Measurements from ENCODE around the gene TBX18.

The TBX18 gene

GRCh38 chr6:84764332-84765049 is at the start of gene TBX18:
TSS of gene TBX18 (minus strand) at chr6:84764598. CDS start at chr6:84764181, 417 bp downstream.
- peak; percentile 98 for DNase-seq

- DNase-seq = no peak
Observed at GRCh38 chr6:84811351-84811750, 47.0 kb upstream of the TBX18 start.

DNA sequence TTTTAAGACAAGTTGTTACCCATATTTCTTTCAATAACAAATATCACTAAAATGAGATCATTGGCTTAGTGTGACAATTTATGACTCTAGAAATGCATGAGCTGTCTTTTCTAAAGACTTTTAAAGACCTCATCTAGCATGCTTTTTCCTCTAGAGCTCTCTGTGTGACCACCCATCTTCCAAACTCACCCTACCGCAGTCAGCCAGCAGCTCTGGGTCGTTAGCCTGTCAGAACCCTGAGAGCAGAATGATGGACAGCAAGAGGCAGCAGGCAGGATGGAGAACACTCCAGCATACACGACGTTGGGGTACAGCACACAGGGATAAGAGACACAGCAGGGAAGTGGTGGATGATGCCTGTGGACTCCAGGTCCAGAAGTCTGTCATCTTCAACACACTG is 45.1 kb upstream of the TBX18 start:
- DNase-seq = peak; percentile 36

DNA sequence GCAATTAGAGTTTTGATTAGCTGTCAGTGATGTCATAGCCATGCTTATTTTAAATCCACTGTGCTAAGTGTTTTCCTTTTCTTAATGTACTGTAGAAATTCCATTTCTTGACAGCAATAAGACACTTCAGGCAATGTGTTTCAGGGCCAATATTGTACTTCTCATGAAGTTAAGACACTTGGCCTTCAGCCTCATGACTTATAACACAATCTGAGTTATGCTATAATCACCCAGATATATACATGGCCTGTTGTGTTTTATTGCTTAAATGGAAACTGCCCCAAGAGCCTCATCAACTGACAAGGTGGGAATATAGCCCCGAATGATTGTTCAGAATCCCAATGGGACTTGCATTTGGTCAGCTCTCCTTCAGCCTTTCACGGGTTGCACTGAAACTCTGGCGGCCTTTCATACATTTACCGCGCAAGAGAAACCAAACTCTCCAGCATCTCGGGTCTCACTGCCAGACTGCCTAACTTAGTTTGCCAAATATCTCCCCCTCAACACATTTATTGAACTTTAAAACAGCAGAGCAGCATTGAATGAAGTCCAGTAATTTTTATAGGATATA is 44.2 kb upstream of the TBX18 start:
- peak; percentile 82 for DNase-seq

DNA sequence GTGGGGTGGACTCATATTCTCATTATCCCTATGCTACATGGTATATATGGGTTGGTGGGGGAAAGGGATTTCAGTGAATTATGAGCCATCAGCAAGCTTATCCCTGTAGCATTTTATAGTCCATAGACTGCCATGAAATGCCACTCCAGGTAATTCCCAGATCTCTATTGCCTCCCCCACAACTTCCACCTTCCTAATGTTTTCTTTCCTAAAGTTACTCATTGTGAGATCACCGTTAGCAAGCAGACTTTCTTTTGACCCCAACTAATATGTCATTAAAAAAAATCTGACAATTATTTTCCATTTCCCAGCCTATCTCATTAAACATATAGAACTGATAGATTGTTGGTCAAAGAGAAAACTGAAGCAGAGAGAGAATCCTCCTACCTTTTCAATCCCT is 40.7 kb upstream of the TBX18 start:
- DNase-seq = no peak

DNA sequence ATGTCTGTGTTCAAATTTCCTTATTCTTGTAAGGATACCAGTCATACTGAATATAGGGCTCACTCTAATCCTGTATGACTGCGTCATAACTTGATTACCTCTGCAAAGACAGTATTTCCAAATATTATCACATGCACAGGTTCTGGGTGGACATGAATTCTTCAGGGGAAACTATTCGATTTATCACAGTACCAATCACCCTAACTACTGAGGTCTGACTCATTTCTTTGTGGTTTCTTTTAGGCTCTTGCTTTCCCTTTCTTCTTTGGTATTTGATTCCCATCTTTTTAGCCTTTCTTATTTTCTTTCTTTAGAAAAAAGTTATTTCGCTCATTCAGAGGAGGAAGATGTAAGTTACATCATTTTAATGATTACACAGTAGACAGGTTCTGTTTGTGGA is 40.3 kb upstream of the TBX18 start:
- DNase-seq = no peak

DNA sequence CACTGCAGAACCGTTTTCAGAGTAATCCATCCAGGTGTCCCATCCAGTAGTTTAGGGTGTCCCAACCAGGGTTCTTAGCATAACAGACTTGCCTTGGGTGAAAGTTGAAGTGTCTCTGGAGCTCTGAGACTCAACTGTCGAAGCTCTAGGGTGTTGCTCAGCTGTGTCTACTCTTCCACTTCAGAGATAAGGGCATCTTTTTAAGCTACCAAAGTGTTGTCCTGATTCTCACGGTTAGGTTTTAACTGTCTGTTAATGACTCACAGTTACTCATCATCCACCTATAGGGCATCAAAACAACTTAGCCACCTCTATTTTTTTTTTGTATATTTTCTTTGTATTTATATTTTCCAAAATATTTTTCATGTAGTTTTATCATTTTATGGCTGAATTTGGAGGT is 36.9 kb upstream of the TBX18 start:
- DNase-seq = no peak

DNA sequence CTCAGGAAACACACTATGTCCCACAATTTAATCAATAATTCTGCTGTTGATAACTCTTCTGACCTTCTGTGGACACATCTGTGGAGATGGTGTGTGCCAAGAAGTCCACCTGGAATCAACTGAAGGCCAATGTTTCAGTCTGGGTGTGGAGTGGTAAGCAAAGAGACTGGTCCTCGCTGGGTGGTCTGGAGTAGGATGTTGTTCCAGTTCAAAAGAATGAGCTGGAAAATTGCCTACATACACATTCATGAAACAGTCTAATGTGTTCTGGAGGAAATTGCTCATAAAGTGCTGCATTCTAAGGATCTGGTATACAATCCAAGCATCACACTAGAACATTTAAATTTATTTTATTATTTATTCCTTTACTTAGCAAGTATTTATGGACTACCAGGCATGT is 33.9 kb upstream of the TBX18 start:
- no peak for DNase-seq

DNA sequence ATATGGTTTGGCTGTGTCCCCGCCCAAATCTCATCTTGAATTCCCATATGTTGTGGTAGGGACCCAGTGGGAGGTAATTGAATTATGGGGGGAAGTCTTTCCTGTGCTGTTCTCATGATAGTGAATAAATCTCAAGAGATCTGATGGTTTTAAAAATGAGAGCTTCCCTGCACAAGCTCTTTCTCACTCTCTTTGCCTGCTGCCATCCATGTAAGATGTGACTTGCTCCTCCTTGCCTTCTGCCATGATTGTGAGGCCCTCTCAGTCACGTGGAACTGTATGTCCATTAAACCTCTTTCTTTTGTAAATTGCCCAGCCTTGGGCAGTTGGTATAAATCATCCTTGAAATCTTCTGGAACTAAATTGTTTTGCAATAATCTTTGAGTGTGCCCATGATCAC is 31.9 kb upstream of the TBX18 start:
- no peak for DNase-seq

- DNase-seq = no peak
Observed at GRCh38 chr6:84791927-84792326, 27.5 kb upstream of the TBX18 start.

- DNase-seq = no peak
Observed at GRCh38 chr6:84791233-84791632, 26.8 kb upstream of the TBX18 start.

GRCh38 chr6:84789170-84789569 is 24.8 kb upstream of the TBX18 start:
- DNase-seq = no peak

DNA sequence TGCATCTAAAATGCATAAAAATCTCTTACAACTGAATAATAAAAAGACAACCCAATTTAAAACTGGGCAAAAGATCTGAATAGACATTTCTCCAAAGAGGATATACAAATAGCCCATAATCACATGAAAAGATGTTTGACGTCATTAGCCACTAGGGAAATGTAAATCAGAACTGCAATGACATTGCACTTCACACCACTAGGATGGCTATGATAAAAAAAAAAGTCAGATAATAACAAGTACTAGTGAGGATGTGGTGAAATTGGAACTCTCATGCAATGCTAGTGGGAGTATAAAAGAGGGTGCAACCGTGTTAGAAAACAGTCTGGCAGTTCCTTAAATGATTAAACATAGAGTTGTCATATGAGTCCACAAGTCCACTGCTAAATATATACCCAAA is 24.3 kb upstream of the TBX18 start:
- DNase-seq = no peak

- no peak for DNase-seq
Observed at GRCh38 chr6:84785671-84786070, 21.3 kb upstream of the TBX18 start.

DNA sequence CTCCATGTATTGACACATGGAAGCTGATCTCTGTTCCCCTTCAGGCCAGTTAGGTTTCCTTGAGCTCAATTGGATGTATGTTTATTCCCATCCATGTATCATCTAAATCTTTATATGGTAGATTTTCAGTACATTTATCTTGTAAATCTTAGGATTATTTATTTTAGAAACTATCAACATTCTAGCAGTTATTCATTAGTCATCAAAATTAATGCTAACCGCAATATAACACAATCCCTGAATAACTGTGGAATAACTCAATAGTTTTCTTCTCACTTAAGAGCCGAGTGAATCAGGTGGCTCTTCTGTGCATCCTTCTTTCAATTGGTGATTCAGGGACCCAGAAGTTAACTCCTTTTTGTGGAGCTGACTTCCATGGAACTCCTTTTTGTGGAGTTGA is 15.5 kb upstream of the TBX18 start:
- no peak for DNase-seq

DNA sequence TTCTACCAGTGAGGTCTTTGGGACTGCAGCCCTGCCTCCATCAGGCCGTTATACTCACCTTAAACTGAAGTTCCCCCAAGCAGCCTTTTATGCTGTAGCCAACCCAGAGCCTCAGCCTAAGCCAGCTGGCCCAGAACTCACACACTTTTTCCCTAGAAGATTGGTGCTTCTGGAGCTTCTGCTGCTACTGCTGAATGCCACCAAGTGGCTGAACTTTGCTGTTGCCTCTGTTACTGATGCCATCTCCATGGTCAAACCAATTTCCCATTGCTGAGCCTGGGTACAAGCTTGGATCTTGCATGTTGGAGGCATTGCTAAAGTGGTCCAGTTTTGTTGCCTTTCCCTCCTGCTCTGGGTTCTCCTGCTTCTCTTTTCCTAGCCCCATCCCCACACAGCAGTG is 15.0 kb upstream of the TBX18 start:
- DNase-seq = no peak

- no peak for DNase-seq
Observed at GRCh38 chr6:84777888-84778287, 13.5 kb upstream of the TBX18 start.

DNA sequence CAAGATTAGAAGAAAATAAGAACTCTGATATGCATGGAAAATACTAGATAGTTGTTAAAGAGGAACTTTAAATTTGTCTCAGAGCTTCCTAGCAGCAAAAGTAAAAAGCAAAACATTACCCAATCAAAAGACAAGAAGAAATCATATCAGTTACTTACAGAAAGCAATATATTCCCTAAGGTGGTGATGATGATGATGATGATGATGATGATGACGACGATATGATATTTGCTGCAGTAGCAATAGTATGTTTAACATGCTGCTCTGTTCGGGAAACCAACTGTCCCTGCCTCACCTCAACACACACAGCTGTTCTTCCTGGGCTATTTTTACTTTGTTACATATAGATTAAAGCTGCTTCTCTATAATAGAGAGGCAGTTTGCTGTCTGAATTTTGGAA is 12.0 kb upstream of the TBX18 start:
- DNase-seq = no peak

DNA sequence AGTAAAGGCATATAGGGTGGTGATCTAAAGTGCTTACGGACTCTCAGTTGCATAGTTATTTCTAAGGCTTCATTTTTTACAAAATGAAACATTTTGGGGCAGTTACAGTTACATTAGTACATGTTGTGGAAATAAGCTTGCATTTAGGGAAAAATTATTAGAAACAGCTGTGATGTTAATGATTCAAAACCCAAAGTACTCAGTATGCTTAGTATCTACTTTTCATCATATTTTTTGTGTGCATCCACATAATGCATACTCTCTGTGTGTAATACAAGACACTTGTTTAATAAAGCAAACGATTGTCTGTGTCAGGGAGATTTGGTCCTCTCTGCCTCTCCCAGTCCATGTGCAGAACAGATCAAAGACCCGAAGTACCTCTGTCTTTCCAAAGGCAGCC is 11.4 kb upstream of the TBX18 start:
- DNase-seq = no peak

GRCh38 chr6:84774985-84775284 is 10.5 kb upstream of the TBX18 start:
- no peak for DNase-seq

DNA sequence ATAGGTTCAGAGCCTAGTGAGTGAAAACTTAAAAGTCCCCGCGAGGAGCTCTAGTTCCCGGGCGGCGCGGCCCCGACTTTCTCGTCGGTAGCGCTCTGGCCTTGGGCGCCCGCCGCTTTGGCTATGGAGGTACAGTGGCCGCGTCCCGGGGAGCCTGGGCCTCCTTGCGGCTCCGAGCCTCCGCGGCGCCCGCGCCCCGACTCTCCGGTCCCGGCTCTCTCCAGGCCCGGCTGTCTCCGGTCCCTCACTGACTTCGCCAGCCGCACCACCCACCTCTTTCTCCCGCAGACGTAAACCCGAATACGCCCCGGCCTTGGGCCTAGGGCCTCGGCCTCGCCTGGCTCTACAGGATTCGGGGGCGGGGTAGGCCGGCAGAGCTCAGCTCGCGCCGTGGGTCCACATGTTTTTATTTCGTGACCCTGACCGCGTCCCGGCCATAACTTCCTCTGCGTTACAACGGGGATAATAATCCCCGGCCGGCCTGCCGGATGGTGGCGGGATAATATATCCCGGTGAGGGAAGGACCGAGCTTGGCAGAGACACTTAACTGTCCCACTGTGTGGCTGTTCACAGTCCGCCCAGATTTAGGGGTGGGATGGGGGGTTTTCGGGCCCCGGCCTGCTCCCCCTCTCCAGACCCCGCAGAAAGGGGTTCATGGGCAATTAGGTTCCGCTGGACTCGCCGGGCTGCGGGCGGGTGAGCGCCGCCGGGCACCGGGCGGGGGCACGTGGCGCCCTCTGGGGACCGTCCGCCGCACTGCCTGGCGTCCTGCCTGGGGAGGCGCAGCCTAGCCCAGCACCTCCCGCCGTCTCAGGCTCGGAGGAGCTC is 10.0 kb upstream of the TBX18 start:
- peak; percentile 81 for DNase-seq

DNA sequence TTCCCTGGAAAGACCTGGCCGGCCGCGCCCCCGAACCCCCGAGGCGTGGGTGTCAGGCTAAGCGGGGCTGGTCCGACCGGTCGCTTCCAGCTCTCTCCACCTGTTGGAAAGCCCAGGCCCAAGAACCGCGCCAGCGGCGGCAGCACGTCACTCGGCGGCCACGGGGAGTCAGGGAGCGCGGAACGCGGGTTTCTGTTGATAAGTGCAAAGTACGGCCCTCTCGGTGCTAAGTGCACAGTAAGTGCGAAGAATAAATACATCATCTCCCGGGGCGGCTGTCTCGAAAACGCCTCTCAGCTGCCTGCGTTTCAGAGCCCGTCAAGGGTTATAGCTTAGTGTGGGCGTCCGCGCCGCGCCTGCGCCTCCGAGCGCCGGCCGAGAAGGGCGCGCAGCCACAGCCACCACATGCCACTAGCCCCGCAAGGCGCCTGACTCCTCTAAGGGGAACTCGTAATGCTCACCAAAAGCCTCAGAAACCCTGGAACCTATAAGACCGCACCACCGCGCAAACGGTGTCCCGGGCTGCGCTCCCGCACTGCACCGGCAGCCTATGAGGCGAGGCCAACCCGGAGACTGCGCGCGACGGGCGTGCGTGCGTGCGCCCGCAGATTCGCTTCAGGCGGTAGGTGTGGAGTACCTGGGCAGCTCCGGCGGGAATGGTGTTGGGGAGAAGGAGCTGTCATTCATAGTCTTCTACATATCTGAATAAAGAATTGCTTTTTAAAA is 9.2 kb upstream of the TBX18 start:
- peak; percentile 78 for DNase-seq

DNA sequence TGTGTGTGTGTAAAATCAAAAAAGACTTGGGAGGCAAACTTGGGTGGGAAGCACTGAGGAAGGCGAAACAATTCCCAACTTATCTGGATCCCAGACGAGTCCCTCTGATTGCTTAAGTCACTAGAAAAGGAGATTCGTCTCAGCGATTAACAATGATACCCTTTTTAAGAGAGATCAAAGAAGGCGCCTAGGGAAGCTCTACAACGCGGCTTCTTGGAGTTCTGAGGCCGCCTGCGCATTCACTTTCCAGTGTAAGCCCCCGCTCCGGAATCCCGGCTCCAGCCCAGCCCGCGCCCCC is 8.7 kb upstream of the TBX18 start:
- DNase-seq = no peak

Data from left hindlimb (tissue), 1 donor.